ENCODE data around the gene PCSK6.
"Not testable (repeated sequence)": the region's sequence is repeated elsewhere in the genome, so short reads cannot be mapped to it uniquely, and the experiment has no call there.

The PCSK6 gene

DNA sequence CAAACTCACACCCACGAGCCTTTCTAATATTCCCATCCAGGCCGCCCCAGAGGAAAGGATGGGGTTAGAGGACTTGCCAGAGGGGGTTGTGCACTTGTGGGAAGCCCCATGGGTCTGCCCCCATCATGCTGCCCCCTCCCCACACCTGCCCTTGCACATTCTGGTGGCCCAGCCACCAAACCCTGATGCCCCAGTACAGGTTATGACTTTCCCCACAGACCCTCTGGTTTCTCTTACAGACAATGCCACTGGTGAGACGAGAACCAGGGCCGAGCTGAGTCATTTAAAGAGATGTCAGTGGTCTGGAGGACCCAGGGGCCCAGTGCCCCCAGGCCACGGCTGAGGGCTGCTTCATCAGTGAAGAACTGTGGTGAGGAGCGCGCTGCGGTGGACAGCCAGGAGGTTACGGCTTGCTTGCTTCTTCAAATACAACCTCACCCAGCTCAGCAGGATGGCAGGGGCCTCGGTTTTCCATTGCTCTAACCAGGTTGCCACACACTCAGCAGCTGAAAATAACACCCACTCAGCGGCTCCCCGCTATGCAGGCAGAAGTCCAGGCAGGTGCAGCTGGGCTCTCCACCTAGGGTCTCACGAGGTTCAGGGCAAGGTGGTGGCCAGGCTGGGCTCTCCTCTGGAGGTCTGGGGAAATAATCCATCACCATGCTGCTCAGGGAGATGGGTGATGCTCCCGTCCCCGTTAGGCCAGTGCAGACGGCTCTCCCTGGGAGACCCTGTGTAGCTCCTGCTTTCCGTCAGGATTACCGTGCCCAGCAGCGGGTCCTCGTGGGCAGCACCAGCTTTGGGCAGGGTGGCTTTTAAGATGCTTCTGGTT lies 180.7 kb downstream of the PCSK6 start:
- no peak for DNase-seq (ENCODE audit: low read depth)
- H3K4me3 ChIP-seq (ENCODE audit: low read depth, low read length) = no peak overlapping the region

DNA sequence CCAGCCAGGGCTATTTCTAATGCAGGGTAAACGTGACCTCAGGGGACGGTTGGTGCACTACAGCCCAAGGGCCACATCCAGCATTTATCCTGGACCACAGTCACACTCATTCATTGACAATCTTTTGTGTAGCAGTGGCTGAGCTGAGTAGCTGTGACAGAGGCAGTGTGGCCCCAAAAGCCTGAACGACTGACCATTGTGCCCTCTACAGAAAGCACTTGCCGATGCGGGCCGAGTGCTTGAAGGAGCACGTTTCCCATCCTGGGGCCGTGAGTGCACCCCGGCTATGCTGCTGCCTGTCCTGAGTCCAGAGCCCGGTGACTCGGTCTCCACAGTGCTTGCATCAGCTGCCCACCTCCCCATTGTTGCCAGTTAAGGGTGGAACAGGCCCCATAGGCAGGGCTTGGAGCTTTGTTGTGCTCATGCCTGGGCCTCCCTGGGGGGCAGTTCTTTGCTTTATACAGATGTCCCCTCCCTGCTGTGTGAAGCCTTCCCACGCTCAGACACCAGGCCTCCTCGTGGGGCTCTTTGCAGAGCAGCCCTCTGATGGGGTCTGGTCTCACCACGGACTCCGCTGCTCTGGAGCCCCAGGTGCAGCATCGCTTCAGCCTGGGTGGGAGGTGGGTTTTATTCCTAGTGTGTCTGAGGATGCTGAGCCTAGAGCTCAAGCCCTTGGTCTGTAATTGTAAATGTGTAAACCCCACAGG lies 181.5 kb downstream of the PCSK6 start:
- H3K4me3 ChIP-seq (ENCODE audit: low read depth, low read length) = no peak overlapping the region
- no peak for DNase-seq (ENCODE audit: low read depth)

DNA sequence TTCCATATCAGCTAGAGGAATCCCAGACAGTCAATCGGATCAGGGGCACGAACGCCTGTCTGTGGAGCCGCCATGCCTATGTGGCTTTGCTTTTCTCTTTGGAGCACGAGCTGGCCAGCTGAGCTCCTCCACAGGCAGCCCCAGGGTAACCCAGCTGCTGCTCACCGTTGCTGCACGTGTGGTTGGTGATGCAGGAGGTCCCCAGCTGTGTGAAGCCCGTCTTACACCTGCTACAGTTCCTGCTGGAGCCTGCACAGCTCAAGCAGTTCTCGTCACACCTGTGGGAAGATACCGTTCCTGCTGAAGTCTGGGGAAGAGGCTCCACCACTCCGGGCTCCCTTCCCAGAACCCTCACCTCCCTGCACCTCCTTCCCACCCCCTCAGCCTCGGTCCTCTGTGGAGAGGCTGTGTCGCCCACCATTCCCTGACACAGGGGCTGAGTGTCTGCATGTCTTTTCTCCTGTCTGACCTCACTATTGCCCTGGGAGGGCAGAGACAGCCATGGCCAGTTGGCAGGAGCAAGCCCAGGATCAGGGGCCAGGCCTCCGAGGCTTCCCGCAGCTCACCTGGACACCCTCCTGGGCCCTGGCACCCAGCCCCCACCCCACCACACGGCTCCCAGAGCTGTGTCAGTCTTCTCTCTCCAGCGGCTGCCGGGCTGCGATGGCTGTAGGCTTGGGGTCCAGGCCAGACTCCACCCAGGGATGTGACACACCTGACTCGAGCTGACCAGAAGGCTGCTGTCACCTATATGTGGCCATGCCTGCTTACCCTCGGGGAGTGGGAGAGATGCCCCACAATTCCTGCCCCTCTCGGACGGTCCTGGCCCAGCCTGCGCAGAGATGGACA lies 182.2 kb downstream of the PCSK6 start:
- DNase-seq (ENCODE audit: low read depth) = no peak
- no peak overlapping the region for H3K4me3 ChIP-seq (ENCODE audit: low read depth, low read length)

DNA sequence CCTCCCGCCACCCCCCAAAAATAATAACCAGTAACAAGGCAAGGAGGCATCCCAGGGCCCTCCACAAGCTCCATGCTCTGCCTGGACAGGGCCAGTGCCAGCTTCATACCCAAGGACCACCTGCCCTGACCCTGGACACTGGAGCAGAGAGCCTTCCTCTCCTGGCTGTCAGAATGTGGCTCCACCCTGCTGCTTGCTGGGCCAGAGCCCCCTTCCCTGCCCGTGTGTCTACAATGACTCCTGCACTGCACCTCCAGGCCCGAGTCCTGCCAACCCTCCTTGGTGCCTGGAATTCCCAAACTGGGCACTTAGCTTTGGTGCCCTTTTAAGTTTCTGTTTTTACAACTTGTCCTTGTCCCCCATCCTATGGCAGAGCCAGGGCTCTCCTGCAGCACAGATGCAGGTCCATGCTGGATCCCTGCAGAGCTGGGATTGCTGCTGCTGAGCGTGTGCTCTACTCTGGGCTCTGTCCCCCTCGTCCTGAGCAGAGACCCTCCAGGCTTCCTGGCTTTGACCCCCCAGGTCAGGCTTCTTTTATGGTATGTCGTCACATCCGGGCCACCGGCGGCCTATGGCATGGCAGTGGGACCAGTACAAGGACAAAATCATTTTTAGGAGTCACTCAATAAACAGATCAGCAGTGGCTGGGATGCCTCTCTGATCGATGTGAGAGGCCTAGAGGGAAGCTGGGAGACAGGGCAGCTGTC lies 183.0 kb downstream of the PCSK6 start:
- no peak overlapping the region for H3K4me3 ChIP-seq (ENCODE audit: low read depth, low read length)
- no peak for DNase-seq (ENCODE audit: low read depth)

DNA sequence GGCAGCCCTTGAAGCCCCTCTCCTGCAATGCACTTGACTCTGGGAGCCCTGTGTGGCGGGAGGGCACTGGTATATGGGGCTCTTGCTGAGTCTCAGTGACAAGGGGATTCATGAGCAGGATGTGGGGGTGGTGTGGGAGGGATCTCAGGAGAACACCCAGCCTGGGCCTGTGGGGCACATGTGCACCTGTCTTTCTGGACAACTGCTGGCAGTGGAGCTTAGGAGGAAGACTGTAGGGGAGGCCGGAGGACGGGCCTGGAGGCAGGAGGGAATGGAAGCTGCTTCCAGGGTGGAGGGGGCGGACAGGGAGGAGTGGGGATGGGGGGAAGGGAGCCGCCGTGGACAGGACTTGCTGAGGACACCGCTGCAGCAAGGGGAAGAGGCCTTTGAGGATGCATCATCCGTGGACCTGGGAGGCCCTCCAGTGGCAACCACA lies 183.7 kb downstream of the PCSK6 start:
- DNase-seq (ENCODE audit: low read depth) = no peak
- H3K4me3 ChIP-seq (ENCODE audit: low read depth, low read length) = no peak overlapping the region

DNA sequence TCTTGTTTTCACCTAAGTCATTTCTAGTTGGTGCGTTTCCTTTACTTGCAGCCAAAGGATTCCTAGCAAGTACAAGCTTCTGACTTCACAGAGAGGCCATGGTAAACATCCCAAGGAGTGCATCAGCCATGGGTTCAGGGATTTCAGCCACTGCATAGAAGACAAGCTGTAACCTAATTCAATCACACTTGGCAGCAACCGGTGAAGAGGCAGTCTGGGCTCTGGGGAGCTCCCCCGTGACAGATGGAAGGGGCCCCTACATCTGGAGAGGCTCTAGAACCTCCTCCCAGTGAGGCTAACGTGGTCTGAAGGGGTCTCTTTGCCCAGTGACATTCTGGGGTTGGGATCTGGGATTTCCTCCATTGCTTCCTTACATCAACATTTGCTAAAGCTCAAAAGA lies 186.1 kb downstream of the PCSK6 start:
- no peak overlapping the region for H3K4me3 ChIP-seq (ENCODE audit: low read depth, low read length)
- no peak for DNase-seq (ENCODE audit: low read depth)

DNA sequence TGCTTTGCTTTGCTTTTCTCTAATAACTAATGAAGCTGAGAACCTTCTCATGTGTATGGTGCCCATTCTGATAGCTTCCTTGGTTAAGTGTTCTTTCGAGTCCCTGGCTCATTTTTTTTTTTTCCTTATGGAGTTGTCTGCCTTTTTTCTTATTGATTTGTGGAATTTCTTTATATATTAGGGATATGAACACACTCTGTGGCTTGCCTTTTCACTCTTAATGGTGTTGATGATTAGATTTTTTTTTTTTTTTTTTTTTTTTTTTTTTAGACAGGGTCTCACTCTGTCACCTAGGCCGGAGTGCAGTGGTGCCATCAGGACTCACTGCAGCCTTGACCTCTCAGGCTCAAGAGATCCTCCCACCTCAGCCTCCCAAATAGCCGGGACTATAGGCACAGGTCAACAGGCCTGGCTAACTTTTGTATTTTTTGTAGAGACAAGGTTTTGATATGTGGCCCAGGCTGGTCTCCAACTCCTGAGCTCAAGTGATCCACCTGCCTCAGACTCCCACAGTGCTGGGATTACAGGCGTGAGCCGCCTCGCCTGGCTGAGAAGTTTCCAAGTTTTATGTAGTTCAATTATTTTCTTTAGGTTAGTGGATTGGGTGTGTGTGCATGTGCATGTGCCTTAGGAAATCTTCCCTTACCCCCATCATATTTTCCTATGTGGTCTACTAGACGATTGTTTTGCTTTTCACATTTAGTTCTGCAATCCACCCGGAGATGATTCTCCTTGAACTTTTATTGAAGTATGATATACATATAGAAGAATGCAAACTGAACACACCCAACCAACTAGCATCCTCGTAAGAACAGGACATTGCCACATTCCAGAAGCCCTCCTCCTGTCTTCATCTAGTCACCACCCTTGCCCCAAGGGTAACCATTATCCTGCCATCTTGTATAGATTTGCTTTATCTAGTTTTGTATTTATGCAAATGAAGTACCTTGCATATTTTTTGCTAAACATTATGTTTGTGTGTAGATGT lies 192.8 kb downstream of the PCSK6 start:
- peak; percentile 36 for DNase-seq (ENCODE audit: low read depth)

DNA sequence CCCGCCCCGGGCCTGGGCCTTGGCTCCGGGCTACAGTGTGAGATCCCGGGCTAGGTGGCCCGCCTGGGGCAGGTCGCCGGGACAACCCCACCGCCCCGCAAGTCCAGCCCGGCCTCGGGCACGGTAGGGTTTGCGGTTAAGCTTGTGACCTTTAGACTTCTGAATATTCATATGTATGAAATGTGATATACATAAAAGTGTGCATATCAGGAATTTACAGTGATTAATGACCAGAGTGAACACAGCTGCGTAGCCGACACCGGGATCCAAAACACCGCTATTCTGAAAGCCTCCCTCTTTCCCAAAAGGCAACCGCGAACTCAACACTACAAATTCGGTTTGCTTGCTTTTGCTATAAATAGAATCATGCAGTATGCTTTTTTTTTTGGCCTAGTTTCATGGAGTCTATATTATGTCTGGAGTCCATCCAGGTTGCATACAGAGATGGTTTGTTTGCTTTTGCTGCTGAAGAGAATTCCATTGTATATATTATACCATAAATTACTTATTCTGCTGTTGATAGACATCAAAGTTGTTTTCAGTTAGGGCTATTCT lies 193.8 kb downstream of the PCSK6 start:
- H3K4me3 ChIP-seq (ENCODE audit: low read depth, low read length) = peak overlapping the region; percentile 64
- peak; percentile 41 for DNase-seq (ENCODE audit: low read depth)

More for the DNA sequence above, 192.8 kb downstream of the PCSK6 start:
- peak overlapping the region; percentile 64 for H3K4me3 ChIP-seq (ENCODE audit: low read depth, low read length)

DNA sequence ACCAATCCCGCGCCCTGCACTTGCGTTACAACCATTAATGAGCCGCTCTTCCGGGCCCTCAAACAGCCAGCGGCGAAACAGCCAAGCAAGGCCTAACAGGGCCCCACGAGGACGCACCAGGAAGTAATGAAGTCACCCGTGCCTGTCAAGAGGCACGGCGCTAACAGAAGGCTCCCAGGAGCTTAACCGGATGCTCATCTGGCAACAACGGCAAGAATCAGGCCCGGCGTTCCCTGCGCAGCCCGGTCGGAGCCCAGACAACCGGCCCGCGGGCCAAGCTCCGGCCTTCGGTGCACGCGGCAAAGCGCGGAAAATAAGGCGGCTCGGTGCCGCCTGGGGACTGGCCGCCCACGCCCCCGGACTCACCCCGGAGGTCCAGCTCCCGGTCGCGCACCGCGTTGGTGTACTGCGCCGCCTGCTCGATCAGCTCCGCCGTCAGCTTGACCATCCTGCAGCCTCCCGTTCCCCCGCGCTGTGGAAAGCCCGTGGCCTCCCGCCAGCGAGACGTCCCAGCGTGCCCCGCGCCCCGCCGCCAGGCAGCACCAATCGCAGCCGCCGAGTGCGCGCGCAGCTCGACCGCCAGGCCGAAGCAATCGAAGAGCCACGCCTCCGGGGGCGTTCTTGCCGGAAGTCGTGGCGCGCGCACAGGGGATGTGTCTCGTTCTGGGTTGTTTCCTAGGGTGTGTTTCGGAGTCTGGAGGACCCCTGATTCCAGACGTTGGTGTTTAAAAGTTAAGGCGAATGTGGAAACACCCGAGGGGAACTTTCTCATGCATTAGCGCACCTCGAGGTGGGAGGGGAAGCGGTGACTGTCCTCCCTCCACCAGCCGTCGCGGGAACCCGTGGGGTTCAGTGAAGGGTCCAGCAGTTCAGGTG lies 194.5 kb downstream of the PCSK6 start, which contains the start of gene SNRPA1:
Gene SNRPA1 (minus strand): TSS at position 518 of the 876 bp plus-strand sequence. CDS start 70 bp downstream, at position 448.
- peak; percentile 83 for DNase-seq (ENCODE audit: low read depth)
- H3K4me3 ChIP-seq (ENCODE audit: low read depth, low read length) = peak within 1 kb of the TSS; percentile 64

DNA sequence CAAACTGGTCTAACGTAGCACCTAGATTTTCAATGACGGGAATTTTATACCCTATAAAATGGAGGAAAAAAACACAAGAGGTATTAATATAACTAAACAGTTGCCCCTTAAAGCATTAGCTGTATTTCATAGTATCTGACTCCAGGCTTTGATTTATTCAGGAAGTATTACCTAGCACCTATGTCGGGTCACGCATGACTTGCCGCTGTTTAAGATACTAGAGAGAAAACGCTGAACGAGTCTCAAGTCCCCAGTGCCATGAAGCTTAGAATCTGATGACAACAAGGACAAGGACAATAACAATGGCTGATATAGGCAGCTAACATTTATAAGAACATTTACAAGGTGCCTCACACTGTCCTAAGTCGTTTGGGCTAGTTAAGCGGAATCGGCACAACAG lies 196.4 kb downstream of the PCSK6 start:
- H3K4me3 ChIP-seq (ENCODE audit: low read depth, low read length) = peak overlapping the region; percentile 64
- DNase-seq (ENCODE audit: low read depth) = no peak

DNA sequence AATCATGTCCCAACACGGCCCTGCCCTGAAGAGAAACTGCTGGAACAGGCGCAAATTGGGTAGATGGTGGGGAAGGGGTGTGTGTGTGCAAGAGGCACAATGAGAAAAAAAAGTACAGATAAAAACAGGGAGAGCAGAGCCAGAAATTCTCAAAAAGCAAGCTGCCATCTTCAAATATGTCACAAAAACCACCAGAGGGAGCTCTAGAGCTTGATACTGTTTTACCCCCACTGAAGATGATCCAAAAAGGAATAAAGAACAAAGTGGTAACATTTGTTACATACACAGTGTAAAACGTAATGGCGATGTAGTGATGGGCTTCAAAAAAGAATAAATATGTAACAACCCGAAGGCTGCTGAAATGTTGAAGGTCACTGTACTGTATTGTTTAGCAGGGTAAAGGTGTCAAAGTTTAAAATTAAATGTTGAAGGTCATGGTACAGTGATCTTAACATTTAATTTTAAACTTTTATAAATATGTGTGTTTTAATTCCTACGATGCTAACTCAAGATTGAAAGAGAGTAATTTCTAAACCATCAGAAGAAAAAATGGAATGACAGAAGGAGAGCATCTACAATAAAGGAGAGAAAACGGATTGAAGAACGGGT lies 200.5 kb downstream of the PCSK6 start:
- DNase-seq (ENCODE audit: low read depth) = no peak
- no peak overlapping the region for H3K4me3 ChIP-seq (ENCODE audit: low read depth, low read length)

DNA sequence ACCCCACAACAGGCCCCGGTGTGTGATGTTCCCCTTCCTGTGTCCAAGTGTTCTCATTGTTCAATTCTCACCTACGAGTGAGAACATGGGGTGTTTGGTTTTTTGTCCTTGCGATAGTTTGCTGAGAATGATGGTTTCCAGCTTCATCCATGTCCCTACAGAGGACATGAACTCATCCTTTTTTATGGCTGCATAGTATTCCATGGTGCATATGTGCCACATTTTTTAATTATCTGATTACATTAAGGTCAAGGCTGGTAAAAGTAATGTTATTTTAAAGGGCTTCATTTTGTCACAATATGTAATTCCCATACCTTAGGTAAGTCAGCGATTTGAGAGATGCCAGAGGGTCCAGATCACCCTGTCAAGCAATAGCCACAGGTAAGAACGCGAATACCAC lies 202.2 kb downstream of the PCSK6 start:
- DNase-seq (ENCODE audit: low read depth); H3K4me3 ChIP-seq (ENCODE audit: low read depth, low read length): not testable (repeated sequence)

DNA sequence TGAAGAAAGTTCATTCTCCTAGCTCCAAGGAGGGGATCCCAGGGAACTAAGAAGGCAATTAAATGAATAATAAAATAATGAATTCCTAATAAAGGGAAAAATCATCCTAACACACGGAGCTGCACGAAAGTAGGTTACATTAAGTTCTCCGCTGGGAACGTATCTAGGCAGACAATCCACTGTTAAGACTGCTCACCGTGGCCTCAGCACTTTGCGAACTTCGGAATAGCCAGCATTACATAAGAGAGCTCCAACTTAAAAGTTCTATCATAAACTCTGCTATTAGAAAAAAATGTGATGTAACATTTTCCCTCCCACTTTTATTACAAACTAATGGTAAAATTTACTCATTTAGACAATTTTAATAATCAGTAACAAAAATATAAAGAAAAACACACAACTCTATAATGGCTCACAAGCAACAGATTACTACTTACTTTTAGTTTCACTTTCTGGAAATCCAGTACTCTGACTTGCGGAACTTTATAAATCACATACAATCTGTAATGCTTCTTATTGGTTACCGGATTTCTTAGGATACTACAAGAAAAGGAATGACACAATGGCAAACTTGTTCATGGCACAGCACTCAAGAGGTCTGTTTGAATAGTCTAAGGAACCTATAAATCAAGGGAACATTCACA lies 202.9 kb downstream of the PCSK6 start:
- no peak overlapping the region for H3K4me3 ChIP-seq (ENCODE audit: low read depth, low read length)
- no peak for DNase-seq (ENCODE audit: low read depth)

DNA sequence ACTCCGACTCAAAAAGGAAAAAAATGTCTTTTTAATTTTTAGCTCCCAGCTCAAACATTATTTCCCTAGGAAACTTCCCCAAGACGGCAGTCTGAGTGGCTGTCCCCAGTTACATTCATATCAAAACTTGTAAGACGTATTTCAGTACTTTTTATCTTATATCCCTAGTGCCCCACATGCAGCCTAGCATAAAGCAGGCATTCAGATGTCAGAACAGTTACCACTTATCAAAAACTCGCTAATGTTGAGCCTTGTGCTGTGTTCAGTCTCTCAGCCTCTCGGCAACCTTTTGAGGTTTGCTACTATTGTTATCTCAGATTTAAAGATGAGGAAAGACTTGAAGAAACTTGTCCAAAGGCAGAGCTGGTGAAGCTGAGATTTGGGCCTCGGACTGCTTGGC lies 205.6 kb downstream of the PCSK6 start:
- H3K4me3 ChIP-seq (ENCODE audit: low read depth, low read length) = no peak overlapping the region
- no peak for DNase-seq (ENCODE audit: low read depth)

DNA sequence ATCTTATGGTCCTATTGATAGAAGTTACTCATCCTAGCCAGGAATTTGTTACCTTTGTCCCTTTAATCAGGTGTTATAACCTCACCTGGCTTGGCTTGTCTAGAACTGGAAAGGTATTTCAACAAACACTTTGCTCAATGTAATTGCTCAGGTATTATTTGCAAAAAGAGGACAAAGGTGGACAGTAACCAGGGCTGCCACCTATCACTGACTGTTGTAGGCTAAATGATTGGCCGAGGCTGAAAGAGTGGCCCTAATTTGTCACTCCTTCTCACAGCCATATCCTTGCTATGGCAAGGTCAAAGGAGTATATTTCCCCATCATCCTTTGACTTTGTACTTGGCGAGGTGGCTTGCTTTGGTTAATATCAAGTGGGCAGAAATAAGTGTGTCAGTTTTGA lies 209.5 kb downstream of the PCSK6 start:
- no peak overlapping the region for H3K4me3 ChIP-seq (ENCODE audit: low read depth, low read length)
- no peak for DNase-seq (ENCODE audit: low read depth)

DNA sequence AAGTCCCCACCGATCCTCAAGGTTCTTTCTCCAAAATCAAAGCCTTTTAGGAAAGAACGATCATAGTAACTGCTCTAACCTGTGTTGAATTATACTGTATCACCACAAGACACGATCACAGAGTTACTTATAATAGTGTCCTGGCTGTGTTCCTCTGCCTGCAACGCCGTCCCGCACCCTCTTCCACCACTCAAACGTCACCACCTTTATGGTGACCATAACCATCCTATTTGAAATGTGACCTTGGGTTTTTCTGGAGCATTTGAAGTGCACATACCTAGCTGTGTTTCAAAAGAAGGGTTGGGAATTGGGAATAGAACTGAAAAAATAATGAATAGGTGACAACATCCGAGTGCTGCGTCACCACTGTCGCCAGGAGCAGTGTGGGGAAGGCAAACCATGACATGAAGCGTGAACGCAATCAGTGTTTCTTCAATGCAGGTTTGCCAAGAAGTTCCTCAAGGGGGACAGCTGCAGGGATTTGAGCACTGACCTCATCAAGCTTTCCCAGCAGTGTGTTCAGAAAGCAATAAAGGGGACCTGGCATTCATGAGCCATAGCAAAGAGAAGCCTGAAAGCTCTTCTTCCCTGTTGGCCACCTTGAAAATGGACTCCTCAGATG lies 211.5 kb downstream of the PCSK6 start:
- peak; percentile 23 for DNase-seq (ENCODE audit: low read depth)
- peak overlapping the region; percentile 80 for H3K4me3 ChIP-seq (ENCODE audit: low read depth, low read length)
